Naive thymus-derived CD4-positive, alpha-beta T cell (primary cell): ENCODE data around the gene NCF4. TPM values are rescaled to one million over a fixed set of nuclear protein-coding genes. Genes with fewer than 3 reads are reported as not detected.
A peak's percentile ranks its signal among the peaks of the same experiment; 100 is the strongest.

Experiments
- ATAC-seq: fragments of 150-1000 bp; cut with Tn5 transposase; 2 replicates; pipeline ENCODE4 v1.10.0; 2021; ENCODE audit warnings: mild to moderate bottlenecking, moderate library complexity
- CTCF ChIA-PET: fragments of 350-600 bp; sonication (Branson Sonifier 250); formaldehyde crosslinking; loops from one replicate; lab custom pipeline; 2021; ENCODE audit warnings: antibody characterized with exemption; lab: Charles Lee
- POLR2A ChIA-PET: fragments of 350-600 bp; sonication (Branson Sonifier 250); formaldehyde crosslinking; loops from one replicate; lab custom pipeline; 2021; ENCODE audit warnings: antibody characterized with exemption, inconsistent platforms; lab: Charles Lee
- DNase-seq, 9 donors: peaks; one replicate each; pipeline versions ENCODE4 v3.0.0 to v3.0.0-alpha.2; 2020 to 2022; ENCODE audit warnings: mixed read lengths in 1 of 9
- H3K27ac ChIP-seq: one replicate; pipeline ENCODE4 v1.7.0; 2013; ENCODE audit warnings: mild to moderate bottlenecking, low read depth, low read length, moderate library complexity
- H3K27me3 ChIP-seq, 2 donors: one replicate each; pipeline ENCODE4 v1.7.0; 2013; ENCODE audit warnings: low read length in 2 of 2, mild to moderate bottlenecking in 2 of 2, moderate library complexity in 2 of 2; ENCODE audit not compliant: control insufficient read depth in 2 of 2, insufficient read depth in 2 of 2
- H3K36me3 ChIP-seq, 3 experiments: 1 replicate in 2 of 3; 2 replicates in 1 of 3; pipeline ENCODE4 v1.7.0; 2013; ENCODE audit warnings: low read length in 3 of 3, mild to moderate bottlenecking in 3 of 3, moderate library complexity in 1 of 3; ENCODE audit not compliant: insufficient read depth in 3 of 3, control insufficient read depth in 2 of 3
- H3K4me1 ChIP-seq, 2 donors: one replicate each; pipeline ENCODE4 v1.7.0; 2013; ENCODE audit warnings: low read length in 2 of 2, mild to moderate bottlenecking in 2 of 2, moderate library complexity in 1 of 2; ENCODE audit not compliant: control insufficient read depth in 2 of 2, insufficient read depth in 2 of 2
- H3K4me3 ChIP-seq: 2 replicates; pipeline ENCODE4 v1.7.0; 2013; ENCODE audit warnings: mild to moderate bottlenecking, low read length
- H3K9me3 ChIP-seq, 3 experiments: 1 replicate in 2 of 3; 2 replicates in 1 of 3; pipeline ENCODE4 v1.7.0; 2013; ENCODE audit warnings: low read length in 3 of 3; ENCODE audit not compliant: control insufficient read depth in 2 of 3
- H3K27ac Mint-ChIP-seq, 9 donors: one replicate each; pipeline ENCODE4 v1.8.0; 2020 to 2022; ENCODE audit warnings: mixed read lengths in 9 of 9, mild to moderate bottlenecking in 8 of 9, moderate library complexity in 5 of 9, inconsistent platforms in 2 of 9
- H3K27me3 Mint-ChIP-seq, 5 donors: one replicate each; pipeline ENCODE4 v1.8.0; 2021 to 2022; ENCODE audit warnings: mixed read lengths in 5 of 5, mild to moderate bottlenecking in 1 of 5
- H3K36me3 Mint-ChIP-seq, 5 donors: one replicate each; pipeline ENCODE4 v1.8.0; 2020 to 2022; ENCODE audit warnings: mixed read lengths in 5 of 5, mild to moderate bottlenecking in 3 of 5, inconsistent platforms in 1 of 5
- H3K4me1 Mint-ChIP-seq, 7 donors: one replicate each; pipeline ENCODE4 v1.8.0; 2020 to 2022; ENCODE audit warnings: mixed read lengths in 7 of 7, mild to moderate bottlenecking in 3 of 7, inconsistent platforms in 1 of 7
- H3K4me3 Mint-ChIP-seq, 10 donors: one replicate each; pipeline ENCODE4 v1.8.0; 2020 to 2022; ENCODE audit warnings: mild to moderate bottlenecking in 10 of 10, mixed read lengths in 10 of 10, moderate library complexity in 6 of 10, inconsistent platforms in 2 of 10
- H3K9me3 Mint-ChIP-seq, 11 donors: one replicate each; pipeline ENCODE4 v1.8.0; 2020 to 2022; ENCODE audit warnings: mixed read lengths in 11 of 11, mild to moderate bottlenecking in 4 of 11, inconsistent platforms in 1 of 11, moderate library complexity in 1 of 11
- intact Hi-C, 2 donors: fragments of 100-400 bp; cut with micrococcal nuclease; formaldehyde crosslinking; loops; one replicate each; pipeline ENCODE4 v1.15.1; 2023
- polyA plus RNA-seq, 2 donors: library from polyadenylated mRNA; unstranded; fragments of 300-500 nt; fragmentation: Illumina TruSeq; gene quantifications; one replicate each; pipeline ENCODE4 v1.2.3, GENCODE V29; 2021
- total RNA-seq, 6 experiments: library from RNA in 5 of 6; stranded (reverse) in 5 of 6; gene quantifications; 1 replicate in 5 of 6; 2 replicates in 1 of 6; pipeline ENCODE4 v1.2.3 and lab custom pipeline; 2021 to 2026

The NCF4 gene
- total and polyA plus RNA-seq, 7 experiments from 2014 or later = 0.24 to 57.1 (median 3.8) TPM

DNA sequence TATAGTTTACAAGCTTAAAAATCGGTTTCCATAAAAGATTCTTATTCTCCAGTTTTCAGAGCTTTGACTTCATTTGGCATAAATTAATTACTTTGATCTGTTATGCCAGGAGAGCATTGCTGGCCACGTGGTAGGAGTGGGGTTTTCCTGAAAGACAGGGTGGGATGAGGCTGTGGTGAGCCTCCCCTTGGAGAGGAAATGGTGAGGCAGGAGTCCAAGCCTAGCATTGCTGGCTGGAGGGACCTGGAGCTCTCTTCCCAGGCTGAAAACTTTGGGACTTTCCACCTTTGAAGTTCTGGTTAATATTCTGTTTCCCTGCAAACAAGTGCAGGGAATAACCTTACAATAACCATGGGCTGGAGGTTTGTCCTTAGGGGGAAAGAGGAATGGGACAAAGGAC lies 31.5 kb downstream of the NCF4 start:
- peaks cover 0 to 9% (median 0%) of the 10 kb centered on the region in 3 experiments for H3K9me3 ChIP-seq

DNA sequence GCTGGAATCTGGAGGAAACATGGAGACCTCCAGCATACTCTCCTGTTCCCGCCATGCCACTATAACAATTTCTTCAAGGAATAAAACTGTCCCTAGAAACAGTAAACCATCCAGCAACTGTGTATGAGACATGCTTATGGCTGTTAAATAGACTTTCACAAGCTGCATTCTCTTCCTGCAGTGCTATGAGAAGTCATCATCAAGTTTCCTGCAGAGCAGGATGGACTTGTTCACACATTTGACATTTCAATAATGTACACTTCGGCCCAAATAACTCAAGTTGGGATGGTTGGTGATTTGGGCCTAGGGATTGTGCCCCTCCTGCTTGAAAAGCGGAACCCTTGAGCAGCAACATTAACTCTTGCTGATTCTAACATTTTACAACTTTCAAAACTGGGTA lies 32.5 kb downstream of the NCF4 start:
- DNase-seq (no peak), ATAC-seq (no peak)
- POLR2A ChIA-PET = no interaction called here
- peaks cover 0 to 22% (median 5%) of the 10 kb centered on the region in 5 donors for H3K36me3 Mint-ChIP-seq
- H3K4me1 Mint-ChIP-seq = peaks cover 0 to 24% (median 0%) of the 10 kb centered on the region in 7 donors
- no peak overlapping the region for H3K27ac Mint-ChIP-seq
- Histone ChIP-seq H3K9me3 (peaks cover 0 to 9% (median 0%) of the 10 kb centered on the region in 3 experiments), H3K4me3 (no peak overlapping the region), H3K4me1 (no peaks in the 10 kb centered on the region), H3K27me3 (no peaks in the 10 kb centered on the region), H3K36me3 (no peaks in the 10 kb centered on the region), H3K27ac (no peak overlapping the region)
- intact Hi-C loops = no loop called here
- CTCF ChIA-PET = interaction anchor here (0.7 kb wide), 1 partner anchor 517 kb away, joined by 3 read pairs; no protein-coding TSS in a partner anchor
- H3K27me3 Mint-ChIP-seq = peaks cover 0 to 15% (median 0%) of the 10 kb centered on the region in 5 donors
- peaks cover 4 to 17% (median 8%) of the 10 kb centered on the region in 11 donors for H3K9me3 Mint-ChIP-seq
- no peak overlapping the region for H3K4me3 Mint-ChIP-seq

More for the DNA sequence above, 31.5 kb downstream of the NCF4 start:
- no peak for ATAC-seq
- ChIA-PET CTCF (no interaction called here), POLR2A (no interaction called here)
- peaks cover 0 to 27% (median 0%) of the 10 kb centered on the region in 7 donors for H3K4me1 Mint-ChIP-seq
- Histone ChIP-seq H3K4me1 (no peaks in the 10 kb centered on the region), H3K27ac (no peak overlapping the region), H3K4me3 (no peak overlapping the region), H3K36me3 (no peaks in the 10 kb centered on the region), H3K27me3 (peaks cover 0 to 3% of the 10 kb centered on the region in 2 donors)
- H3K9me3 Mint-ChIP-seq = peaks cover 4 to 13% (median 7%) of the 10 kb centered on the region in 11 donors
- DNase-seq = no peak
- H3K27ac Mint-ChIP-seq = peak overlapping the region in 1 of 9 donors; percentile 35
- peaks cover 0 to 22% (median 5%) of the 10 kb centered on the region in 5 donors for H3K36me3 Mint-ChIP-seq
- intact Hi-C loops = no loop called here
- no peak overlapping the region for H3K4me3 Mint-ChIP-seq
- peaks cover 0 to 17% (median 6%) of the 10 kb centered on the region in 5 donors for H3K27me3 Mint-ChIP-seq

- Mint-ChIP-seq H3K27ac (no peak overlapping the region), H3K4me1 (peaks cover 0 to 27% (median 0%) of the 10 kb centered on the region in 7 donors), H3K9me3 (peaks cover 4 to 17% (median 8%) of the 10 kb centered on the region in 11 donors), H3K36me3 (peaks cover 0 to 22% (median 5%) of the 10 kb centered on the region in 5 donors), H3K27me3 (peaks cover 0 to 11% (median 5%) of the 10 kb centered on the region in 5 donors), H3K4me3 (no peak overlapping the region)
- H3K9me3 ChIP-seq = peaks cover 0 to 9% (median 0%) of the 10 kb centered on the region in 3 experiments
- ChIA-PET CTCF (no interaction called here), POLR2A (no interaction called here)
- no peaks in the 10 kb centered on the region for H3K27me3 ChIP-seq
- no peaks in the 10 kb centered on the region for H3K36me3 ChIP-seq
- H3K4me1 ChIP-seq = no peaks in the 10 kb centered on the region
- no peak overlapping the region for H3K4me3 ChIP-seq
- DNase-seq (no peak), ATAC-seq (no peak)
- H3K27ac ChIP-seq = no peak overlapping the region
- intact Hi-C loops = no loop called here
Observed at GRCh38 chr22:36894266-36894665, 33.5 kb downstream of the NCF4 start.

- Mint-ChIP-seq H3K36me3 (peaks cover 0 to 31% (median 5%) of the 10 kb centered on the region in 5 donors), H3K4me1 (peaks cover 0 to 35% (median 0%) of the 10 kb centered on the region in 7 donors), H3K27ac (no peak overlapping the region), H3K9me3 (peaks cover 5 to 22% (median 8%) of the 10 kb centered on the region in 11 donors), H3K4me3 (no peak overlapping the region), H3K27me3 (peaks cover 7 to 28% (median 16%) of the 10 kb centered on the region in 5 donors)
- H3K36me3 ChIP-seq = no peaks in the 10 kb centered on the region
- H3K27ac ChIP-seq = no peak overlapping the region
- no peaks in the 10 kb centered on the region for H3K27me3 ChIP-seq
- ATAC-seq (no peak), DNase-seq (no peak)
- intact Hi-C loops = no loop called here
- H3K4me3 ChIP-seq = no peak overlapping the region
- H3K9me3 ChIP-seq = peaks cover 0 to 9% (median 0%) of the 10 kb centered on the region in 3 experiments
- CTCF ChIA-PET = no interaction called here
- H3K4me1 ChIP-seq = no peaks in the 10 kb centered on the region
- POLR2A ChIA-PET = no interaction called here
Observed at GRCh38 chr22:36897611-36898010, 36.8 kb downstream of the NCF4 start.

- peaks cover 0 to 9% (median 0%) of the 10 kb centered on the region in 3 experiments for H3K9me3 ChIP-seq
- H3K4me1 Mint-ChIP-seq = peaks cover 0 to 30% (median 0%) of the 10 kb centered on the region in 7 donors
- ChIA-PET CTCF (no interaction called here), POLR2A (no interaction called here)
- peaks cover 5 to 22% (median 8%) of the 10 kb centered on the region in 11 donors for H3K9me3 Mint-ChIP-seq
- H3K36me3 Mint-ChIP-seq = peaks cover 0 to 31% (median 6%) of the 10 kb centered on the region in 5 donors
- no peaks in the 10 kb centered on the region for H3K4me1 ChIP-seq
- no peak overlapping the region for H3K4me3 ChIP-seq
- DNase-seq = no peak
- H3K27me3 ChIP-seq = no peaks in the 10 kb centered on the region
- no peak overlapping the region for H3K27ac ChIP-seq
- H3K27ac Mint-ChIP-seq = peak overlapping the region in 2 of 9 donors; percentile 26 to 51
- H3K27me3 Mint-ChIP-seq = peaks cover 10 to 34% (median 20%) of the 10 kb centered on the region in 5 donors
- intact Hi-C loops = no loop called here
- no peaks in the 10 kb centered on the region for H3K36me3 ChIP-seq
- no peak overlapping the region for H3K4me3 Mint-ChIP-seq
- ATAC-seq = no peak
Observed at GRCh38 chr22:36898690-36899089, 37.9 kb downstream of the NCF4 start.

- H3K4me1 ChIP-seq = no peaks in the 10 kb centered on the region
- no peaks in the 10 kb centered on the region for H3K27me3 ChIP-seq
- Mint-ChIP-seq H3K27me3 (peaks cover 11 to 40% (median 28%) of the 10 kb centered on the region in 5 donors), H3K4me1 (peaks cover 0 to 32% (median 0%) of the 10 kb centered on the region in 7 donors), H3K4me3 (no peak overlapping the region), H3K27ac (peak overlapping the region in 1 of 9 donors; percentile 67), H3K36me3 (peaks cover 0 to 31% (median 6%) of the 10 kb centered on the region in 5 donors), H3K9me3 (peaks cover 5 to 22% (median 8%) of the 10 kb centered on the region in 11 donors)
- peaks cover 0 to 9% (median 0%) of the 10 kb centered on the region in 3 experiments for H3K9me3 ChIP-seq
- no peak for DNase-seq
- intact Hi-C loops = no loop called here
- H3K36me3 ChIP-seq = no peaks in the 10 kb centered on the region
- no peak overlapping the region for H3K4me3 ChIP-seq
- CTCF ChIA-PET = interaction anchor here (0.7 kb wide), 1 partner anchor 158 kb away, joined by 3 read pairs; no protein-coding TSS in a partner anchor
- POLR2A ChIA-PET = no interaction called here
- H3K27ac ChIP-seq = no peak overlapping the region
- no peak for ATAC-seq
Observed at GRCh38 chr22:36899498-36899897, 38.7 kb downstream of the NCF4 start.
